HG03469 (cell line): Measurements from ENCODE around the gene CFAP73.

Experiments
- ATAC-seq: cut with Tn5 transposase; IDR thresholded peaks from one replicate; pipeline ENCODE4 v1.9.1; 2021; ENCODE audit warnings: mild to moderate bottlenecking, moderate library complexity, moderate number of reproducible peaks; ENCODE audit not compliant: unreplicated experiment

CFAP73 gene

DNA sequence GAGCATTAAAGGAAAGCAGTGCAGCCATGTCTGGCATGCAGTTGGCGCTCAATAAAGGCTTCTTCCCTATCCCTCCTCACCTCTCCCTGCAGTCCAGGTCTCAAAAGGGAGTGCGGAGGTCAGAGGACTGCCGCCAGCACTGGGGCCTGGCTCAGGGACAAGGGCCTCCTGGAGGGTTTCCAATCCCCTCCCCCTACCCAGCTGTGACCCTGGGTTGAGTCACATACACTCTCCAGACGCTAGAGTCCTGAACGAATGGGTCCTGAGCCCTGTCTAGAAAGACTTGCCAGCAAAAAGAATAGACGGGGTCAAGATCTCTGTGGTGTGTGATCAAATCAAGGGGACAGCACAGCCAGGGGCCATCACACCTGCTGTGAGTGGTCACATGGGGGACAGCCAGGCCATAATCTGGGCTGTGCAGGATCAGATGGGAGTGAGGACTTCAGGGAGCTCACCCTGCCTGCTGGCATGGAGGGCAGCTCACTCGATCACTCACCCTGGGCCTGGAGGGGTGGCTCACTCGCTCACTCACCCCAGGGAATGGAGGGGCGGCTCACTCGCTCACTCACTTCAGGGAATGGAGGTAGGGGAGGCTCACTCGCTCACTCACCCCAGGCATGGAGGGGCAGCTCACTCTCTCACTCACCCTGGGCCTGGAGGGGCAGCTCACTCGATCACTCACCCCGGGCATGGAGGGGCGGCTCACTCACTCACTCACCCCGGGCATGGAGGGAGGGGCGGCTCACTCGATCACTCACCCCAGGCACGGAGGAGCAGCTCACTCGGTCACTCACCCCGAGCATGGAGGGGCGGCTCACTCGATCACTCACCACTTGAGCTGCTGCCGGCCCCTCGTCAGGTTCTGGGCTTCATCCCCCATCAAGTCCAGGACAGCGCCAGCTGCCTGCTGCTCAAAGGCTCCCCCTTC lies 12.8 kb downstream of the CFAP73 start:
- ATAC-seq = no peak

DNA sequence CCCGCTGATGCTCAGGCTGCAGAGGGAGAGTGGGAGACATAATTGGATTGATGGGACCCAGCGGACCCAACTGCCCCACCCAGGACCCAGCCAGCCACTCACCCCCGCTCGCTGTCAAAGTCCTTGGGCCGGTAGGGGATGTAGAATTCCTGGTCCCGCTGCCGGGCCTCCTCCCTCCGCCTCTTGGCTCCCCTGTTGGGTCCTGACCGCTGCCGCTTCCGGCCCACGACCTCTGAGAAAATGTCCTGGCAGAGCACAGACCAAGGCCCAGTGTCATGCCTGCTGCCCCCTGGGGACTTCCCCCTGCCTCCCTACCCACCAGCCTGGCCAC lies 13.5 kb downstream of the CFAP73 start:
- no peak for ATAC-seq

DNA sequence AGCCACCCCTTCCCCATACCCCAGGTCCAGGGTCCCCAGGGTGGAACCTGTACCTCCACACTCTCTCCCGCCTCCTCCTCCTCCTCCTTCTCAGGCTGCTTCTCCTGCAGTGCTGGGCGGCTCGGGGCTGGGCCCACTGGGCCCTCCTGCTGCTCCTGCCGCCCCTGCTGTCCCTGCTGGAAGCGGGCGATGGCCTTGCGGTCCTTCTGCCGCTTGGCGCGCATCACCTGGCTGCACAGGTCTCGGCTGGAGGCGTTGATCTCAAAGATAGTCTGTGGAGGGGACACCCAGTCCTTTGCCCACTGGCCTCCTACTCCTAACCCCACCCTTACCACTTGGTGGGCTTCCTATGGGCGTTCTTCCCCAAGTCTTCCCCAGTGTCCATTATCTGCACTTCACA lies 14.5 kb downstream of the CFAP73 start:
- no peak for ATAC-seq

DNA sequence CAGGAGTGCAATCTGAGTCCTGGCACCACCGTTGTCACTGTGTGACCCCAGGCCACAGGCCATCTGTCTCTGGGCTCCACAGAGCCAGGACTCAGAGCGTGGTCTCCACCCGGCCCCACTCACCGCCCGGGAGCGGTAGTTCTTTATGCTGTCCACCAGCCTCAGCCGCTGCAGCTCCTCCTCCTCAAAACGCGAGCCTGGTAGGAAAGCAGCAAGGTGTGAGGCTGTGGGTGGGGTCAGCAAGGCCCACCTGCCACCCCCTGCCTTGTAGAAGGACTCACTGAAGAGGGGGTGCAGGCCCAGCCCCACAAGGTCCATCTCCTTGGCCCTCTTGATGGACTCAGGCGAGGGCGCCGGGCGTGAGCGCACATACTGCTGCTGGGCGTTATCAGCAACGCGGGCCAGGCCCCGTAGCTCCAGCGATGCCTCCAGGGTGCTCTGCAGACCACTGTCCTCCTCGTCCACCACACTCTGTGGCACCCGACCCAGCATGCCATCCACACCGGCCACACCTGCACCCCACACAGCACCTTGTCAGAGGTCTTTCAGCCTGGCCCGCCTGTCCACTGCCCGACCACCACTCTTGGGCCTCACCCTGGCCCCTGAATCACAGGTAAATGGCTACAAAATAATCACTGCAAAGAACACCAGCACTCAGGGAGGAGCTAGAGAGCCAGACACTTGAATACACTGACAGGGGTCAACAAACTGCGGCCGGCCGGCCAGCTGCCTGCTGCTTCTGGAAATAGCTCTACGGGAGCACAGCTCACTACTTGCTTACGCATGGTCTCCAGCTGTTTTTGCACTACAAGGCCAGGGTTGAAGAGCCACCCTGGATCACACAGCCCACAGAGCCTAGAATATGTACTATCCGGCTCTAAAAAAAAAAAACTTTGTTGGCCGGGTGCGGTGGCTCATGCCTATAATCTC lies 16.3 kb downstream of the CFAP73 start:
- ATAC-seq = no peak

DNA sequence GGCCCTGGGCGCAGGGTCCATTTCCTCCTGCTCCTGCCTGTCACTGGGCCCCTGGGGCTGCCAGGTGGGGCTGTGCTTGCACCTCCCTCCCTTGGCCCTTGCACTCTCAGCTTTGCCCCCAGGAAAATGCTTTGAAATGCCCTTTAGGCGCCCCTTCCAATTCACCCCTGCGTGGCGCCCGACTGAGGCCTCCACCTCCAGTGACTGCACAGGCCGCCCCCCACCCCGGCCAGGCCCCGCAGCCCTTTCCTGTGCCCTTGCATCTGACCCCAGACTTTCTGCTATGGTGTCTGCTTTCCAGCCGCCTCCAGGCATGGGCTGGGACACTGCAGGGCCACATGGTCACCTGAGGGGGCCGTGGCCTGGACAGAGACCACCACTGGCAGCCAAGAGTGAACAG lies 18.3 kb downstream of the CFAP73 start:
- no peak for ATAC-seq

DNA sequence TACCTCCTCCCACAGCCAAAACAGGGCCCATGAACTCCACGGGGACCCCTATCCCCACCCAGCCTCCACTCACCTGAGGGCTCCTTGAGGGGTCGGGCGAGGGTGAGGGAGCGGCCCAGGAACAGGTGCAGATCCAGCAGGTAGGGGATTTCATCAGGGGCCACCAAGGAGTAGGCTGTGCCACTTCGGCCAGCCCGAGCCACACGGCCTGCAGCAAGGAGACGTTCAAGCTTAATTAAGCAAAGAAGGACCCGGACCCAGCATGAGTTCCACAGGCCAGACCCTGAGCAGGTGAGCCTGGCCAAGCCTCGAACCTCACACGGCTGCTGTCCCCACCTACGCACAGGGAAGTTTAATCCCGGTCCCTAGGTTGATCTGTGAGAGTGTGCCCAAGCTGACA lies 20.2 kb downstream of the CFAP73 start:
- no peak for ATAC-seq

DNA sequence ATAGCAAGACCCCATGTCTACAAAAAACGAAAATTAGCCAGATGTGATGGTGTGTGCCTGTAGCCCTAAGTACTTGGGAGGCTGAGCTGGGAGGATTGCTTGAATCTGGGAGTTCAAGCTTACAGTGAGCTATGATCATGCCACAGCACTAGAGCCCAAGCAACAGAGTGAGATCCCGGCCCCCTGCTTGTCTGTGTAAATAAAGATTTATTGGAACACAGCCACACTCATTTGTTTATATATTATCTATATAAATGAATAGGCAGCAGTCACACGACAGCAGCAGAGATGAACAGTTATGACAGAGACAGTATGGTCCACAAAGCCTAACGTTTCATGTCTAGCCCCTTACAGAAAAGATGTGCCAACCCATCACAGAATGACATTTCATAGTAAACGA lies 20.9 kb downstream of the CFAP73 start:
- ATAC-seq = no peak

DNA sequence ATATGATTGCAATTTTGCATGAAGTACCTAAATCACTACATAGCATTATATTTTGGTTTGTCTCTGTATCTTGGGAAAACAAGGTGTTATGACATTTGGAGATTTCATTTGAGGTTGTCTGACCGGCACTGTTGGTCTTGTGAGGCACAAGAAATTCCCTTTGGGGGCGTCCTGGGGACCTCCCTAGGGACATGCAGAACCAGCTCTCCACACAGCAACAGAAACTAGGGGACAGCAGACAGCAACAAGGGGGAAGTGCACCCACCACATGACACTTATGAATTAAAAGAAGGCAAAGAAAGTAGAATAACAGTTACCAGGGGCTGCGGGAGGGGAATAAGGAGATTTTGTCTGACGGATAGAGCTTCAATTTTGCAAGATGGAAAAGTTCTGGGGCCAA lies 21.4 kb downstream of the CFAP73 start:
- ATAC-seq = no peak

DNA sequence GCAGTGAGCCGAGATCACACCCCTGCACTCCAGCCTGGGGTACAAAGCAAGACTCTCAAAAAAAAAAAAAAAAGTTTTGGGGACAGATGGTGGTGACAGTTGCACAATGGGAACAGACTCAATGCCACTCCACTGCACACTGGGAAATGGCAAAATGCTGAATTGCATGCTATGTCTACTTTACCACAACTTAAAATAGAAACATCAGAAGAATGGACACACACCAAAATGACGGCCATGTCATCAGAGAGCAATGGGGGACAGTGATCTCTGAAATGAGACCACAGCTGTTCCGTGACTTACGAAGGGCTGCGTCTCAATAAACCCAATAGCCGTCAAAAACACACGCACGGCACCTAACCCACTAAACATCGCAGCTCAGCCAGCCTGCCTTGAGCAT lies 22.0 kb downstream of the CFAP73 start:
- no peak for ATAC-seq

DNA sequence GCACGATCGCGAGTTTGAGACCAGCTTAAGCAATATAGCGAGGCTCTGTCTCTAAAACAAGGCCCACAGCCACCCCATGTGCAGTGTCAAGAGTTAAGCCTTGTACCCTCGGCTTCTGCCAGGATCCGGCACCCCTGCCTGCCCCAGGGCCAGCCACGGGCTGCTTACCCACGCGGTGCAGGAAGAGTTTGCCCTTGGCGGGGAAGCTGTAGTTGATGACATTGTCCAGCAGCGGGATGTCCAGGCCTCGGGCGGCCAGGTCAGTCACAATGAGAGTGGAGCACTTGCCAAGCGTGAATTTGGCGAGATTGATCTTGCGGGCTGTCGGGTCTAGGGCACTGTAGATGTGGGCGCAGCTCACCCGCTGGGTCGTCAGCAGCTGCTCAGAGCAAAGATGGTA lies 22.7 kb downstream of the CFAP73 start:
- no peak for ATAC-seq

DNA sequence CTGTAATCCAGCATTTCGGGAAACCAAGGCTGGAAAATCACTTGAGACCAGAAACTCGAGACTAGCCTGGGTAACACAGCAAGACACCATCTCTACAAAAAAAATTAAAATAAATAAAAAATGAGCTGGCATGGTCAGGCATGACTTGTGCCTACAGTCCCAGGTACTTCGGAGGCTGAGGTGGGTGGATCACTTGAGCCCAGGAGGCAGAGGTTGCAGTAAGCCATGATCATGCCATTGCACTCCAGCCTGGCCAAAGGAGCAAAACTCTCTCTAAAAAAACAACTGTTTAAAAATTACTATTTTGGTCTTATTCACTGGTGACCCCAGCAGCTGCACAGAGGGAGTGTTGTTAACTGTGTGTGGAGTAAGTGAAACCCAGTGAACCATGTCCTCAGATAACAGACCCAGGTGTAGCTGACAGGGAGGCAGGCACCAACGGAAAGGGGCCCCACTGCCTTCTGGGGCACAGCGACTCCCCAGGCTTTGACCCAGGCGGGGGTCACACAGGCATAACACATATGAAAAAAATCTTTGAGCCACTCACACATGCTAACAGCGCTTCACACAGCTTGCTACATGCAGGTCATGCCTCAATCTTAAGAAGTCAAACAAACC lies 23.7 kb downstream of the CFAP73 start:
- ATAC-seq = no peak

DNA sequence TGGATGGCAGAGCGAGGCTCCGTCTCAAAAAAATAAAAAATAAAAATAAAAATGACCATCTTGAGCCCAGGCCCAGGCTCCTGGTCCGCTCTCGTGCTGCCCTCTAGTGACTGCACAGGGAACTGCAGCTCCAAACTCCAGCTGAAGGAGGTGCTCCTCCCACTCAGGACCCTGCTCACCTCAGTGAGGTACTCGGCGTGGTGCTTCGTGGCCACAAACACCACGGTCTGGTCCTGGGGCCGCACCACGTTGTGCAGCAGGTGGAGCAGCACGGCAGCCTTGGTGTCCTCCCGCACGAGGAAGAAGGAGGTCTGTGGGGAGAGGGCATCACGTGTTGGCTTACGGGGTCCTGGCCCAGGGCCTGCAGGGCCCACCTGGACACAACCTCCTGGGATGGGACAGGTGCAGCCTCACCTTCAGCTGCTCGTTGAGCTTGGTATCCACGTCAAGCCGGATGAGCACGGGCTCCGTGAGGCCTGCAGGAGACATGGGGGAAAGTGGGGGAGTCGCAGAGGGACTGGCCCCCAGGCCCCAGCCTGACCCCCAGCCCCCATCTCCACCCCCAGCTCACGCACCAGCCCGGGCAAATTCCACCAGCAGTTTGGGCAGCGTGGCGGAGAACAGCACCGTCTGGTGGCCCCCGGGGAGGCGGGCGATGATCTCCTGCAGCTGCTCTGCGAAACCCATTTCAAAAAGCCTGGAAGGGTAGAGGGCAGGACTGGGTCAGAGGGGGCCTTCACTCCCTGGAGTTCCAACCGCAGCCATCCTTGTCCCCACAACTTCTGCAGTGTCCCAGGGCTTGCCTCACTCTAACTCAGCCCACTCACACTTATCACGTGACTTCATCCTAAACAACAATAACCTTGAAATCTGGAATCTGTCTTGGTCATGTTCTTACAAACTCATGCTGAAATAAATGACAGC lies 25.2 kb downstream of the CFAP73 start:
- ATAC-seq = no peak

DNA sequence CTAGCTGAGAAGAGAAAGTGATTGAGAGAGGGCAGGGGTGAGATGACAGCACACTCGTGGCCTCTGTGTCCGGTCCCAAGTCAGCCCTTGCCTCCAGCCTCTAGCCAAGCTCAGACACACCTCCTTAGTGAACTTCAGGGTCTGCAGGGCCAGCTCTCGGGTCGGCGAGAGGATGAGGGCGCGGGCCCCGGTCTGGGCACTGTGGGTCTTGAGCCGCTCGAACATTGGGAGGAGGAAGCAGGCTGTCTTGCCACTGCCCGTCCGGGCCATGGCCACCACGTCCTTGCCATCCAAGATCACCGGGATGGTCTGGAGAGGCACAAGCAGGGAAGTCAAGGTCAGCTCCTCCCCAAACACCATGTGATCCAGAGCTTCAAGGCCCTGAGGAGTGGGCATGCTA lies 29.5 kb downstream of the CFAP73 start:
- no peak for ATAC-seq

DNA sequence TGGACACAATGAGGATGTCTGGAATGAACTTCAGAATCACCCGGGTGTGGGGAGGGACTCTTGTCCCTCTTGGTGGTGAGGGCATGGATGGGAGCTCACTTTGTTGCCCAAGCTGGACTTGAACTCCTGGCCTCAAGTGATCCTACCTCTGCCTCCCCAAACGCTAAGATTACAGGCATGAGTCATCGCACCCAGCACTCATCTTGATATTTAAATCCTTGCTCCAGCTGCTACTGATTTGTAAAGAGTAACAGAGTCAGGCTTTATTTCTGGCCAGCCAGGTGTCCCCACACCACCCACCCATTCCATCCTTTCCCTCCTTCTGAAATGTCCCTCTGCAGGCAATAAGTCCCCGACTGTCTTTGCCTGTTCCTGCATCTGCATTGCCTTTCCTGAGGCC lies 30.8 kb downstream of the CFAP73 start:
- ATAC-seq = no peak

DNA sequence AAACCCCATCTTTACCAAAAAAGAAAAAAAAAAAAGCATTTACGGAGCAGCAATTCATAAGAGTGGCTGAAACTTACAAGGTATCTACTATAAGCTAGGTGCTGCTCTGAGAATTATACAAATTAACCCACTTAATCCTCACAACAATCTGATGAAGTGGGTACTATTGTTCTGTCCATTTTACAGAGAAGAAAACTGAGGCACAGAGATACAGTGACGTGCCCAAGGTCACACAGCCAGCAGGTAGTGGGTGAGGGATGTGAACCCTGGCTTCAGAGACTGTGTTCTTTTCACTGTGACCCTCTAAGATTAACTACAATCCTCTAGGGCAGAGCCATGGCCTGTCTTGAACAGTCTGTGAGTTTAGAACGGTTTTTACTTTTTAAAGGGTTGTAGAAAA lies 32.5 kb downstream of the CFAP73 start:
- ATAC-seq = no peak

DNA sequence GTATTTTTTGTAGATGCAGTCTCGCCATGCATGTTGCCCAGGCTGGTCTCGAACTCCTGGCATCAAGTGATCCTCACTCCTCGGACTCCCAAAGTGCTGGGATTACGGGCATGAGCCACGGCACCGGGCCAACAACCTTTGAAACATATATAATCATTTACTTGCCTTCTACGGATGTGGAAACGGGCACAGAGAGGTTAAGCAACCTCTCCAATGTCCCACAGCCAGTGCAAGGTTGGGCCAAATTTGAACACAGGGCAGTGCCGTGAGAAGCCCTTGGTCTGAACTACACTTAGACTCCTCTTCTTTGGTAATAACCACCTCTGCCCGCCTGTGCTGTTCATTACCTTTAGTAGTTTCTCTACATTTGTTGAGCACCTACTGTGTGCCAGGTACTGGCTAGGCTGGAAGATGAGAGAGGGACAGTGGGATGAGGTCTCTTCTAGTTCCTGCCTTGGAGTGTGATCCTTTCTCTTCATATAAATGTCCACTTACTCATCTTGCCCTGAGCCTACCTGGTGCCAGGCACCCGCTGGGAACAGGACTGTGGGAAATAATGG lies 33.6 kb downstream of the CFAP73 start:
- no peak for ATAC-seq

DNA sequence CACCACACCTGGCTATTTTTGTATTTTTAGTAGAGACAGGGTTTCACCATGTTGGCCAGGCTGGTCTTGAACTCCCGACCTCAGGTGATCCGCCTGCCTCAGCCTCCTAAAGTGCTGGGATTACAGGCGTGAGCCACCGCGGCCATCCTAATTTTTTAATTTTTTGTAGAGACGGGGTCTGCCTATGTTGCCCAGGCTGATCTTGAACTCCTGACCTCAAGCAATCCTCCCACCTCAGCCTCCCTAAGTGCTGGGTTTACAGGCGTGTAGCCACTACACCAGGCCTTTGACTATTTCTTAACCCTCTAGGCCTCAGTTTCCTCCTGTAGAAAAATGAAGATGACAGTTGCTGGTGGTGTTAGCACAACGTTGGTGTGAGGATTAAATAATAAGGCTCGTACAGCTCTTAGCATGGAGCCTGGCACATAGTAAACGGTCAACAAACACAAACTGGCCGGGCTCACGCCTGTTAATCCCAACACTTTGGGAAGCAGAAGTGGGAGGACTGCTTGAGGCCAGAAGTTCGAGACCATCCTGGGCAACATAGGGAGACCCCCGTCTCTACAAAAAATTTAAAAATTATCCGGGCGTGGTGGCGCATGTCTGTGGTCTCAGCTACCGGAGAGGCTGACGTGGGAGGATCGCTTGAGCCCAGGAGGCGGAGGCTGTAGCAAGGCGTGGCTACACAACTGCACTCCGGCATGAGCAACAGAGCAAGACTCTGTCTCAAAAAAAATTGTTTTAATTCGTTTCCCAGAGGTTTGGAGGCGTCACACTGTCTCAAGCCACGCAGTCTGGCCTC lies 34.8 kb downstream of the CFAP73 start:
- ATAC-seq = peak; percentile 25

DNA sequence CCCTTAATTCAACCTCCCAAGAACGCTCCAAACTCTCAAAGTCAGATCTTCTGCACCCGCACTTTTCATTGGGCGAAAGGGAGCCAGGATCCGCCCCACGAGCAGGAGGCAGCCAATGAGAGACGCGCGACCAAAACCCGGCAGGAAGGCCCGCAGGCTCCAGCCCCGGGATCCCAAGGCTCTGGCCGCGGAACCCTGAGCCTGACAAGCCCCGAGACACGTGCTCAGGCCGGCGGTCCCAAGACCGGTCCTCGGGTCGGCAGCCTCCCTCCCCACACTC lies 35.3 kb downstream of the CFAP73 start:
- peak; percentile 48 for ATAC-seq

DNA sequence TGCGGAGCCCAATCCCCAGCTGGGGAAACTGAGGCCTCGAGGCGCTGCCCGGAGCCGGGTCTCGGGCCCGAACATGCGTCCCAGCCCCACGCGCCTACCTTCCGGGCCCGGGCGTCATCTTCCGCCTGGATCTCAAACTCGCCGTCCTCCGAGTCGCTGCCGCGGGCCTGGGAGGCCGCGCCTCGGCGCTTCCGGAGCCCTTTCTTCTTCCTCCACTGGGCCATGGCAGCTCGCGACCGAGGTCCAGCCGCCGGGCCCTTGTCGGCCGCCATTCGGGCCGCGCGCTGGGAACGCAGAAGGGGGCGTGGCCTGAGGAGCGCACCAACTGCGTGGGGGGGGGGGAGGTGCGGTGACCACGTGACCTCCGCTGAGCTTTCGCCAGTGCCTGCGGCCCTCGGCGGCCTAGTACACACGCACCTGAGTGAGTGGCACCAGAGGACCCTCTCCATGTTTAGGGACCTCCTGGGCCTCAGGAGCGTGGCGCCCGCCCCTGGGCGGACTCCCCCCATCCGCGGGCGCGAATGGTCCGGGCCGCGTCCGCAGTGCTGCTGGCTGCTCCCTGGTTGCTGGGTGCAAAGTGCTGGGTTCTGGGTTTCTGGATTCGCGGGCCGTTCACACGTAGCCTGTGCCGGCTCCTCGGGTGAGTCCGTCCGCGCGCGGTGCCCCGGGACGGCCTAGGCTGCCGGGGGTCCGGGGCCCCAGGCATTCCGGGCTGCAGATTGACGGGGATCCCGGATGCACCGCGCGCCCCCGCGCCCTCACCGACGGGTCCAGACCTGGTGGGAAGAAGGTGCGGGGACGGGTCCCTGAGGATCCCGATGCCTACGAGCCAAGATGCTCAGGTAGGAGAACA lies 35.9 kb downstream of the CFAP73 start, which contains the start of the genes DDX54 and RITA1:
DDX54 (minus strand) TSS at position 299 of the 853 bp plus-strand sequence; CDS start at position 272, 27 bp downstream.
RITA1 (plus strand) TSS at position 542 of the 853 bp plus-strand sequence. CDS start 1,026 bp downstream, outside the sequence.
- peak; percentile 33 for ATAC-seq
